Body of pancreas (tissue), 4 donors: Measurements from ENCODE around the gene BCL2L11.

Experiments used
- POLR2A ChIP-seq, 3 donors: fragments of 450-650 bp; IDR thresholded peaks; one replicate each; pipeline ENCODE4 v1.6.1; 2016; ENCODE audit warnings: antibody characterized with exemption in 3 of 3, mild to moderate bottlenecking in 2 of 3
- TF ChIP-seq, protein P1 (sequence below), 7 experiments: fragments of 450-650 bp in 4 of 7; fragments of 200-600 bp in 3 of 7; sonication (generic) in 3 of 7; IDR thresholded peaks; one replicate each; pipeline ENCODE4 v1.5.1; 2016 to 2019; ENCODE audit warnings: antibody characterized with exemption in 7 of 7

- TF ChIP-seq, protein P1, sequence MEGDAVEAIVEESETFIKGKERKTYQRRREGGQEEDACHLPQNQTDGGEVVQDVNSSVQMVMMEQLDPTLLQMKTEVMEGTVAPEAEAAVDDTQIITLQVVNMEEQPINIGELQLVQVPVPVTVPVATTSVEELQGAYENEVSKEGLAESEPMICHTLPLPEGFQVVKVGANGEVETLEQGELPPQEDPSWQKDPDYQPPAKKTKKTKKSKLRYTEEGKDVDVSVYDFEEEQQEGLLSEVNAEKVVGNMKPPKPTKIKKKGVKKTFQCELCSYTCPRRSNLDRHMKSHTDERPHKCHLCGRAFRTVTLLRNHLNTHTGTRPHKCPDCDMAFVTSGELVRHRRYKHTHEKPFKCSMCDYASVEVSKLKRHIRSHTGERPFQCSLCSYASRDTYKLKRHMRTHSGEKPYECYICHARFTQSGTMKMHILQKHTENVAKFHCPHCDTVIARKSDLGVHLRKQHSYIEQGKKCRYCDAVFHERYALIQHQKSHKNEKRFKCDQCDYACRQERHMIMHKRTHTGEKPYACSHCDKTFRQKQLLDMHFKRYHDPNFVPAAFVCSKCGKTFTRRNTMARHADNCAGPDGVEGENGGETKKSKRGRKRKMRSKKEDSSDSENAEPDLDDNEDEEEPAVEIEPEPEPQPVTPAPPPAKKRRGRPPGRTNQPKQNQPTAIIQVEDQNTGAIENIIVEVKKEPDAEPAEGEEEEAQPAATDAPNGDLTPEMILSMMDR (IDR thresholded peaks at IDR 0.05), result no peak
- no peak for TF ChIP-seq POLR2A (IDR thresholded peaks at IDR 0.05)
Observed at GRCh38 chr2:111213877-111214276, 93.2 kb downstream of the BCL2L11 start.
